ES-I3 (cell line): Measurements from ENCODE around the gene ALOX5.
"Not testable (repeated sequence)": the region's sequence is repeated elsewhere in the genome, so short reads cannot be mapped to it uniquely, and the experiment has no call there.

ENCODE experiments used
- H3K36me3 ChIP-seq: 2 replicates; pipeline ENCODE4 v1.6.1; 2013; ENCODE audit warnings: mild to moderate bottlenecking, low read length, control low read depth, moderate library complexity; ENCODE audit not compliant: insufficient read depth
- H3K4me1 ChIP-seq: 2 replicates; pipeline ENCODE4 v1.6.1; 2013; ENCODE audit warnings: mild to moderate bottlenecking, control low read depth, low read length; ENCODE audit not compliant: insufficient read depth
- H3K9ac ChIP-seq: 2 replicates; pipeline ENCODE4 v1.6.1; 2013; ENCODE audit warnings: low read depth, mild to moderate bottlenecking, low read length, moderate library complexity
- H3K9me3 ChIP-seq: 2 replicates; pipeline ENCODE4 v1.6.1; 2013; ENCODE audit warnings: mild to moderate bottlenecking, low read length, moderate library complexity; ENCODE audit not compliant: control insufficient read depth, insufficient read depth

ALOX5 gene

GRCh38 chr10:45379891-45380540, 6.0 kb downstream of the ALOX5 start:
- H3K36me3 ChIP-seq, result no peaks in the 10 kb centered on the region
- peaks cover 4% of the 10 kb centered on the region for H3K4me1 ChIP-seq
- no peak overlapping the region for H3K9ac ChIP-seq
- H3K9me3 ChIP-seq, result no peaks in the 10 kb centered on the region

DNA sequence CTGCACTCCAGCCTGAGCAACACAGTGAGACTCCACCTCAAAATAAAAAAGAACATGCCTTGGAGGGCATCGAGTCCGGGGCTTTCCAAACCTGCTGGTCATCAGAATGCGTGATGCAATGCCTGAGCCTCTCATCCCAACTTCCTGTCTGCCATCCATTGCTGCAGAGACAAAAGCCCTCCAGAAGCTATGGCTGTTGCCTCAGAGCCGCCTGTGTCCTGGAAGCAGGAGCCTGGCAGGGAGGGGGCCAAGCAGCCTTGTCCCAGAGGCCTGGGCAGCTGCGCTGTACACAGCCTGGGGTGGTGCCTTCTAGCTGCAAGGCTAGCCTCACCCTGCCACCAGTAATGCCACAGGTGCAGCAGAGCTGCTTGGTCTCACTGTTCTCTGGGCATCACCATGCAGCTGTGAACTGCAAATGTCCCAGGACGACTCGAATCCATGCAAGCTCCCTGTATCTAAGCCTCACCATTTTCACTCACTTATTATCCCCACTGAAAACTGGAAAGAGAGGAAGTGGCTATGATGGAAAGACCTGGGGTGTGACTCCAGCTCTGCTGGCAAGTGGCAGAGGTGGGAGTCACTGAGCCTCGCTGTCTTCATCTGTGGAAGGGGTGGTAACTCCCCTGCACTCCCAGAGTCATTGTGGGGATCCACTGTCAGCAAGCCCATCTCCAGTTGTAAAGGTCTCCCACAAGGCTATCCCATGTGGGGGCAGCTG, 7.0 kb downstream of the ALOX5 start:
- Histone ChIP-seq H3K9ac (no peak overlapping the region), H3K9me3 (no peaks in the 10 kb centered on the region), H3K36me3 (no peaks in the 10 kb centered on the region), H3K4me1 (no peaks in the 10 kb centered on the region)

DNA sequence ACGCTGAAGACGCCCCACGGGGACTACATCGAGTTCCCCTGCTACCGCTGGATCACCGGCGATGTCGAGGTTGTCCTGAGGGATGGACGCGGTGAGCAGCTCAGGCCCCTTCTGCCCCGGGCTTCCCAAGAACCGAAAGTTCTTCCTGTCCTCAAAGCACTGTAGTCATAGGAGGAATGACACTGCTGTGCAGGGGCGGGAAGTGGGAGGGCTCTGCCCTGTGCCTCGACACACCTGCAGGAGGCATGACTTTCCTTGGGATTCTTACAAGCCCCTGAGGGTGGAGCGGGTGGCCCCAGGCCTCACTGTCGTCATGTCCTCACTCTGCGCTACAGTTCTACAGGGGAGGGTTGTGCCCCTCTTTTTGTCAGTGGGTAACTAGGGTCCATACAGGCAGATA, 8.6 kb downstream of the ALOX5 start:
- no peaks in the 10 kb centered on the region for H3K36me3 ChIP-seq
- no peaks in the 10 kb centered on the region for H3K9me3 ChIP-seq
- H3K4me1 ChIP-seq, result no peaks in the 10 kb centered on the region
- H3K9ac ChIP-seq, result no peak overlapping the region

GRCh38 chr10:45383682-45384330, 9.8 kb downstream of the ALOX5 start:
- Histone ChIP-seq H3K9me3 (no peaks in the 10 kb centered on the region; the same call in 1 of the 2 replicates), H3K4me1 (no peaks in the 10 kb centered on the region), H3K36me3 (no peaks in the 10 kb centered on the region), H3K9ac (no peak overlapping the region)

GRCh38 chr10:45386657-45387056, 12.6 kb downstream of the ALOX5 start:
- H3K9ac ChIP-seq, result no peak overlapping the region
- no peaks in the 10 kb centered on the region for H3K36me3 ChIP-seq
- H3K9me3 ChIP-seq, result no peaks in the 10 kb centered on the region; the same call in 1 of the 2 replicates
- no peaks in the 10 kb centered on the region for H3K4me1 ChIP-seq

- Histone ChIP-seq H3K9ac (no peak overlapping the region), H3K9me3 (no peaks in the 10 kb centered on the region; the same call in 1 of the 2 replicates), H3K36me3 (no peaks in the 10 kb centered on the region), H3K4me1 (no peaks in the 10 kb centered on the region)
Measured at GRCh38 chr10:45387096-45387893, 13.3 kb downstream of the ALOX5 start.

- H3K9me3 ChIP-seq, H3K36me3 ChIP-seq, H3K9ac ChIP-seq, H3K4me1 ChIP-seq: not testable (repeated sequence)
Measured at GRCh38 chr10:45389671-45390070, 15.7 kb downstream of the ALOX5 start.

- not testable (repeated sequence) for H3K36me3 ChIP-seq, H3K4me1 ChIP-seq, H3K9ac ChIP-seq, H3K9me3 ChIP-seq
Measured at GRCh38 chr10:45391636-45392035, 17.6 kb downstream of the ALOX5 start.

- Histone ChIP-seq H3K9me3 (no peaks in the 10 kb centered on the region), H3K36me3 (no peaks in the 10 kb centered on the region), H3K4me1 (no peaks in the 10 kb centered on the region), H3K9ac (no peak overlapping the region)
Measured at GRCh38 chr10:45395554-45395953, 21.5 kb downstream of the ALOX5 start.

- Histone ChIP-seq H3K36me3 (no peaks in the 10 kb centered on the region), H3K4me1 (no peaks in the 10 kb centered on the region), H3K9me3 (no peaks in the 10 kb centered on the region), H3K9ac (no peak overlapping the region)
Measured at GRCh38 chr10:45398595-45398994, 24.6 kb downstream of the ALOX5 start.

GRCh38 chr10:45399113-45399512, 25.1 kb downstream of the ALOX5 start:
- H3K36me3 ChIP-seq, result no peaks in the 10 kb centered on the region
- H3K9ac ChIP-seq, result no peak overlapping the region
- H3K9me3 ChIP-seq, result no peaks in the 10 kb centered on the region
- no peaks in the 10 kb centered on the region for H3K4me1 ChIP-seq

DNA sequence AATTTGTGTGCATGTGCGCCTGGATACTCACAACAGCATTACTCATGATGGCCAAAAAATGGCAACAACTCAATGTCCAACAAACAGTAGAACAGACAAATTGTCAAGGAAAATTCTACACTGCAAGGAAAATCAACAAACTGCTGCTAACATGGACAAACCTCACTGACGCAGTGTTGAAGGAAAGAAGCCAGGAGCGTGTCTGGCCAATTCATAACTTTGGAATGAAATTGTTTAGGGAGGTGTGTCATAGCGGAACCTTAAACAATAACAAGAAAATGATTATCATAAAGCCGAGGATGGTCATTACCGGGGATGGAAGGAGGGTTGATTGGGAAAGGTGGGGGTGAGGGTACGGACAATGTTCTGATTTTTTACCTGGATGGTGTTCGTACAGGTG, 29.1 kb downstream of the ALOX5 start:
- H3K9me3 ChIP-seq, result no peaks in the 10 kb centered on the region
- no peaks in the 10 kb centered on the region for H3K4me1 ChIP-seq
- no peaks in the 10 kb centered on the region for H3K36me3 ChIP-seq
- no peak overlapping the region for H3K9ac ChIP-seq

DNA sequence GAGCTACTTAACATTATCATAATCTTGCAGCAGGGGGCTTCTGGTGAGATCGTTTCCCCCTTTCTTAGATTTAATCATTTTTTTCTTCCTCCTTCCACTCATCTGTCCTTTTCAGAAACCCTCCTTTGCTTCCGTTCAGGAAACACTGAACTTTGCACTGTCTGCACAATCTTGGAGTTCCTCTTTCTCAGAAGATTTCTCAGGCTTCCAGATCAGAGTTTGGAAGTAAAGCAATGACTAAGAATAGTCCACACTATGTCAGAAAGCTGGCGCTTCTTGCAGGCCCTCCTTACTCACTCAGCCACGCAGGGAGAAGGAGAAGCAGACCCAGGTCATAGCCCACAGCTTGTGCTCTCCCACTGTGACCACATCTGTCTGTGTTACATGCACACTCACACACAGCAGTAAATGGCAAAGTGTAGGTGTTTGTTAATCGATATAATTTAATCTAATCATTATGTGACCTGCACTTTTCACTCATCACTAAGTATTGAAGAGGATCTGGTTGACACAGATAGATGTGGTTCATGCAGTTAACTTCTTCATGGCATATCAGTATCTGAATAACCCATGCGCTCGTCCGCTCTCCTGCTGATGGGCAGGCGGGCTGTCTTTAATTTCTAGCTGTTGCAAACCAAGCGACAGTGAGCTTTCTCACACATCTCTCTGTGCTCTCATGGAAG, 30.2 kb downstream of the ALOX5 start:
- no peaks in the 10 kb centered on the region for H3K9me3 ChIP-seq
- H3K36me3 ChIP-seq, result no peaks in the 10 kb centered on the region
- no peaks in the 10 kb centered on the region for H3K4me1 ChIP-seq
- H3K9ac ChIP-seq, result no peak overlapping the region

- H3K36me3 ChIP-seq, result no peaks in the 10 kb centered on the region
- H3K9me3 ChIP-seq, result no peaks in the 10 kb centered on the region
- H3K9ac ChIP-seq, result no peak overlapping the region
- H3K4me1 ChIP-seq, result no peaks in the 10 kb centered on the region
Measured at GRCh38 chr10:45404770-45405120, 30.7 kb downstream of the ALOX5 start.
